ENCODE measurements around the gene PRDM16.

PRDM16 gene

DNA sequence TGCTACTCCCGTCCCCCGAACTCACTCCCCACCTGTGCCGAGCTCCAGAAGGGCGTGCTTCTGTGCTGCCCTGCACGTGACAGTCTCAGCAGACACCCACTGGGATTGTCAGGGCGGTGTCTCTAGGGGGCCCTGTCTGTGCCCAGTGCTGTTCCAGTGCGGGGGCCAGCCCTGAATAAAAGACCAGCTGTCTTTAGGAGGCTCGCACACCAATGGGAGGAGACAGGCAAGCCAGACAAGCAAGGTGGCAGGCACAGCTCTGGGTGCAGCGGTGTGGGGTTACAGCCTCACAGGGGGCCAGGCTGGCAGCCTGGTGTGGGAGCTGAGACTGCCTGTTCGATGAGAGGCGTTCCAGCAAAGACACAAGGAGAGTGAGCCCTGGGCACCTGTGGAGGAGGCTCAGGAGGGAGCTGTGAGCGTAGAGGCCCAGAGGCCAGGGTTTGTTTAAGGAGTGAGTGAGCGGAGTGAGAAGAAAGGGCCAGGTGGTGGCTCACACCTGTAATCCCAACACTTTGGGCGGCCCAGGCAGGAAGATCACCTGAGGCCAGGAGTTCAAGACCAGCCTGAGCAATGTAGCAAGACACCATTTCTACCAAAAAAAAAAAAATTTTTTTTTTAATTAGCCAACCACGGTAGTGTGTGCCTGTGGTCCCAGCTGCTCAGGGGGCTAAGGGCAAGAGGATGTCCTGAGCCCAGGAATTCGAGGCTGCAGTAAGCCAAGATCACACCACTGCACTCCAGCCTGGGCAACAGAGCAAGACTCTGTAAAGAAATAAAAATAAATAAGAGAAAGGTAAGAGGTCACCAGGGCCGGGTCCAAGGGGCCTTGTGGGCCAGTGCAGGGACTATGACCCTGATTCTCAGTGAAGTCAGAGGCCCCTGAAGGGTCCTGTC lies 337.2 kb downstream of the PRDM16 start:
- no peak for DNase-seq

DNA sequence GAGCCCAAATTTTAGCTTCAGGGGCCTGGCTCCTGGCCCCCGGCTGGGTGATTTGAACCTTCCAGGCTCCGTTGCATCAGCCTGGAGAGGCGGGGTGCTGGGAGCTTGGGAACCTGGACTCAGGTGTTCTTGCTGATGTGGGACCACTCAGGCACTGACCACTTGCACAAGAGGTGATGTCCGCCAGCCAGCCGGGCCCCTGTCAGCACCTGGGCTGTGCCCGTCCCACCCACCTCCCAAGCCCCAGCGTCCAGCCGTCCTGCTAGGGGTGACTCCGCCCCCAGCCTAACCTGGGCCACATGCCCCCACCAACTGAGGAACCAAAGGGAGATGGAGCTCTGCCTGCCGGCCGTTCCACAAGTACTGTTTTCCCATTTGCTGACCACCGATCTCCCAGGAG lies 338.0 kb downstream of the PRDM16 start:
- DNase-seq = no peak

DNA sequence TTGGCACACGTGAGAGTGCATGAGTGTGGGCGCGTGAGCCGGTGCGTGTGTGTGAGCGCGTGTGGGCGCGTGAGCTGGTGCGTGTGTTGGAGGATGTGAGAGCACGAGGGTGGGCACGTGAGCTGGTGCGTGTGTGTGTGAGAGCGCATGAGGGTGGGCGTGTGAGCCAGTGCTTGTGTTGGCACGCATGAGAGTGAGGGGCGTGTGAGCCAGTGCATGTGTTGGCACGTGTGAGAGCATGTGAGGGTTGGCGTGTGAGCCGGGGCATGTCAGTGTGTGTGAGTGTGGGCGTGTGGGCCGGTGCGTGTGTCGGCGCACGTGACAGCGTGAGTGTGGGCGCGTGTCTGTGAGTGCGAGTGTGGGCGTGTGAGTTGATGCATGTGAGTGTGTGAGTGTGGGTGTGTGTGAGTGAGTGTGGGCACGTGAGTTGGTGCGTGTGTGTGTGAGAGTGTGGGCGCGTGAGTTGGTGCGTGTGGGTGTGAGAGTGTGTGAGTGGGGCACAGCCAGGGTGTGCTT lies 339.8 kb downstream of the PRDM16 start:
- no peak for DNase-seq

DNA sequence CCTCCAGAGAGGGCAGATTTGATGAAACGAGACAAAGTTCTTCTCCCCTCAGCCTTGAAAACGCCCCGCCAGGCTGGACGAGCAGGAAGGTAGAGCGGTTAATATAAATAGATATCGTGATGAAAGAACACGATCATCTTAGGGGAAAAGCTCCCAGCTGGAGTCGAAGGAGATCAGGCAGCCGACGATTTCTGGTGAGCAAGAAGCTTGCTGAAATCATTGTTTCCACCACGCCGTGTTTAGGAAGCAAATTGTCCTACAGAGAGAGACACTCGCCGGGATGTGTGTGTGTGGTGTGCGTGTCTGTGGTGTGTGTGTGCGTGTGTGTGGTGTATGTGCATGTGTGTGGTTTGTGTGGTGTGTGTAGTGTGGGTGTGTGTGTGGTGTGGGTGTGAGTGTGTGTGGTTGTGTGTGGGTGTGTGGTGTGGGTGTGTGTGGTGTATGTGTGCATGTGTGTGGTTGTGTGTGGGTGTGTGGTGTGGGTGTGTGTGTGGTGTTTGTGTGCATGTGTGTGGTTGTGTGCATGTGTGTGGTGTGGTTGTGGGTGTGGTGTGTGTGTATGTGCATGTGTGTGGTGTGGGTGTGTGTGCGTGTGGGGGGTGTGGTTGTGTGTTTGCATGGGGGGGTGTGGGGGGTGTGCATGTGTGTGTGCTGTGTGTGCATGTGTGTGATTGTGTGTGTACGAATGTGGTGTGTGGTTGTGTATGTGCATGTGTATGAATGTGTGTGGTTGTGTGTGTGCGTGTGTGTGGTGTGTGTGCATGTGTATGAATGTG lies 340.6 kb downstream of the PRDM16 start:
- no peak for DNase-seq

DNA sequence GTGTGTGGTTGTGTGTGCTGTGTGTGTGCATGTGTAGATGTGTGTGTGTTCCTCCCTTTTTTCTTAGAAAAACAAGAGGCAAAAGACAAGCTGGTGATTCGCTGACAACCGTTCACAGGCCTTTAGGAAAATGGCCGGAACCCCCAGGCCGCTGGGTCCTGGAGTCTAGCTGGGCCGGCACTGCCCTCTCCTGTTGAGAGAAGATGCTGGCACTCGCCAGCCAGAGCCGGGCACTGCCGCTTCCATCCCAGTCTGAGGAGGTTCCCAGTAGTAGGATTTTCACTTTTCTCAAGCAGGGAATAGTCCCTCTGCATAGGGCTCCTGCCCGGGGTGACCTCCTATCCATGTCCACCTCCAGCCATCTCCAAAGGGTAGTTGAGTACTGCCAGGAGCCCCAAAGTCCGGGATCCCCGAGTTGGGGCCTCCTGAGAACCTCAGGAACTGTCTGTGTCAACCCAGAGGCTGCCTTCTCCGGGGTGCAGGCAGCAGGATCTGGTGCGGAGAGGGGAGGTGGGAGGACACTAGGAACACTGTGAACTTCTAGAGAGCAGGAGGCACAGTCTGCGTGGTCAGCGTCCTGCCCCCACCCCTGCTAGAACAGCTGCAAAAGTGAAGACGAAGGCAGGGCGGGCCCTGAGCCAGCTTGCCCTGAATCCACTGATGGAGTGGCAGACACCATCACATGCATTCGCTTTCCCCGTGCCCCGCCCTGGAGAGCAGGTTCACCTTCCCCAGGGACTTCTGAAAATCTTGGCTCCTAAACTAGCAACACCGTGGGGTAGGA lies 341.3 kb downstream of the PRDM16 start:
- DNase-seq = no peak

DNA sequence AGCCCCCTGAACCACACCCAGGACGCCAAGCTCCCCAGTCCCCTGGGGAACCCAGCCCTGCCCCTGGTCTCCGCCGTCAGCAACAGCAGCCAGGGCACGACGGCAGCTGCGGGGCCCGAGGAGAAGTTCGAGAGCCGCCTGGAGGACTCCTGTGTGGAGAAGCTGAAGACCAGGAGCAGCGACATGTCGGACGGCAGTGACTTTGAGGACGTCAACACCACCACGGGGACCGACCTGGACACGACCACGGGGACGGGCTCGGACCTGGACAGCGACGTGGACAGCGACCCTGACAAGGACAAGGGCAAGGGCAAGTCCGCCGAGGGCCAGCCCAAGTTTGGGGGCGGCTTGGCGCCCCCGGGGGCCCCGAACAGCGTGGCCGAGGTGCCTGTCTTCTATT lies 342.8 kb downstream of the PRDM16 start:
- no peak for DNase-seq

DNA sequence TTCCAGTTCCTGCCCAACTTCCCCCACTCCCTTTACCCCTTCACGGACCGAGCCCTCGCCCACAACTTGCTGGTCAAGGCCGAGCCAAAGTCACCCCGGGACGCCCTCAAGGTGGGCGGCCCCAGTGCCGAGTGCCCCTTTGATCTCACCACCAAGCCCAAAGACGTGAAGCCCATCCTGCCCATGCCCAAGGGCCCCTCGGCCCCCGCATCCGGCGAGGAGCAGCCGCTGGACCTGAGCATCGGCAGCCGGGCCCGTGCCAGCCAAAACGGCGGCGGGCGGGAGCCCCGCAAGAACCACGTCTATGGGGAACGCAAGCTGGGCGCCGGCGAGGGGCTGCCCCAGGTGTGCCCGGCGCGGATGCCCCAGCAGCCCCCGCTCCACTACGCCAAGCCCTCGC lies 343.4 kb downstream of the PRDM16 start:
- no peak for DNase-seq

DNA sequence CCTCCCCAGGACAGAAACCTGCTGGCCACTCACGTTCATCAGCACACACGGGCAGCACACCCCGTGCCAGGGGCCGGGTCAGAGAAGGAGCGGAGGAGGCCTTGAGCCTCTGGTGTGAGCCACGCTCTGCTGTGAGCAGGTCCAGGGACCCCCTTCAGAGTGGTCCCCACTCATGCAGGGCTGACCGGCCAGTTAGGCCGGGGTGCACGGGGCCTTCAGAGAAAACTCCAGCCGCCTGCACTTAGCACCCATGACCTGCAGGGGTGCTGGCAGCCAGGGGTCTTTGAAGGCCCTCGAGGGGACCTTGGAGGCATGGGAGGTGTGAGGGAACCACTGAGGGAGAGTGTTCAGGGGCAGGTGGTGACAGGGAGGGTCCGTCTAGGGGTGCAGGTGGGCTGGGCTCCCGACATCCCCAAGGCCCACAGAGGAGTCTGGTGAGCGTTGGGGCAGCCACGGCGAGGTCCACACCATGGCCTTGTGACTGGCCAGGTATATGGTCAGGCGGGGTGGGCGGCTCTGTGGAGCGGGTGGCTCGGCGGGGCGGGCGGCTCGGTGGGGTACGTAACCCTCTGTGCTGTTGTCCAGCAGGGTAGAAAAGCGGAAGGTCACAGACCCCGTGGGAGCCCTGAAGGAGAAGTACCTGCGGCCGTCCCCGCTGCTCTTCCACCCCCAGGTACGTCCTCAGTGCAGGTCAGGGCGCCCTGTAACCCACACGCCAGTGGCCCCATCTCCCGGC lies 345.1 kb downstream of the PRDM16 start:
- no peak for DNase-seq

DNA sequence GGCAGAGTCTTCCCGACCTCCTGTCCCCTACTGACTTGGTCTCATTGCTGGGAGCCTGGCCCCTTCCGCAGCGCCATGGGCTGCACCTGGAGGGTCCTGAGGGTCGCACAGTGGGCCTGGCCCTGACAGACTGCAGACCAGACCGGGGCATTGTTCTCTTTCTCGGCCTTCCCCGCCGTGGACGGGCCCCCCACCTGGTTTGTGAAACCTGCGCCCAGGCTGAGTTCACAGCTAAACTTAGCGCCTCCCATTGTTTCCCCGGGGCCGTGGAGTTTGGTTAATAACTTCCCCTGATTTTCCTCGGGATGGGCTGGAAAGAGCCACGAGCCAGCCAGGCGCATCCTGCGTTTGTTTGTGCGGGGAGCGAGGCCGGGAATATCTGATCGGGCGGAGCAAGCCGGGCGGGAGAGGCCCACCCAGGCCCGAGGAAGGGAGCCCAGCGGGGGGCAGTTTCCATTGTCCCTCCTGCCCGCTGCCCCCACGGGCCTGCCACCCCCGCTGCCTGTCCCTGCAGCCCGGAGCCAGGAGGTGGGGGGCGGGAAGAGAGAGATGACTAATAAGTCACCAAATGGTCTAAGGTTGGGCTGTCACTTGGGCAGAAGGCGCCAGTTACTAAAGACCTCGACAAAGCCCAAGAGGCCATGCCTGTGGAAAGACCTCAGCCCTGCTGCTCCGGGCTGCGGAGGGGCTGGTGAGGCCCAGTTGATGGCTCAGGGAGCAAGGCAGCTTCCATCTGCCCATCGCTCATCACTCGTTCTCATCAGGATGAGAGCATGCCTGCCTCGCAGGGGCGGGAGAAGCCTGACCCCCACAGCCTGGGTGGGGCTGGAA lies 346.5 kb downstream of the PRDM16 start:
- DNase-seq = no peak

DNA sequence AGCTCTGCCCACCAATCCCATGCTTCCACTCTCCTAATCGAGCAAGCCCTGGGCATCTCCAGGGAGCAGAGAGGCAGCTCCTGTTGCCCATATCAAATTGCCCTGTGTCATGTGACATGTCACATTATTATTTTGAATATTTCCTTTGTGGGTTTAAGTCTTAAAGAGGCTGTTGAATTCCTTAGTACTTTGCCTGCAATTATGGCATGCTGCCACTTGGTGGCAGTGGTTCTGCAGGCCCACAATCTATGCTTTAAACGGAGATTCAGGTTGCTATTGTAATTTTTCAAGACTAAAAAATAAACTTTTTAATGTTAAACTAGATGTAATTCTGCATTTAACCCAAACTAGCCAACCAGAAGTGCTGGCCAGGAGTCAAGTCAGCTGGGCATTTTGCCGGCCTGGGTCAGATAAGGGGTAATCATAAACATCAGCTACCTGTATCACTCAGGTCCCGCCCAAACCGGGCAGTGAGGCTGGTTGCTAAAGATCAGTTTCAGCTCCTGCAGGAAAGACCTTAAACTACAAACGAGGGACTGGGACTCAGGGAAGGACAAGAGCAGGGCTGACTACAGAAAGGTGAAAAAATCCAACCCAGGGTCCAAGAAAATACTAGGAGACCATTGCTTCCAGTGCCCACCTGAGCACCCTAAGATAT lies 348.2 kb downstream of the PRDM16 start:
- DNase-seq = no peak

DNA sequence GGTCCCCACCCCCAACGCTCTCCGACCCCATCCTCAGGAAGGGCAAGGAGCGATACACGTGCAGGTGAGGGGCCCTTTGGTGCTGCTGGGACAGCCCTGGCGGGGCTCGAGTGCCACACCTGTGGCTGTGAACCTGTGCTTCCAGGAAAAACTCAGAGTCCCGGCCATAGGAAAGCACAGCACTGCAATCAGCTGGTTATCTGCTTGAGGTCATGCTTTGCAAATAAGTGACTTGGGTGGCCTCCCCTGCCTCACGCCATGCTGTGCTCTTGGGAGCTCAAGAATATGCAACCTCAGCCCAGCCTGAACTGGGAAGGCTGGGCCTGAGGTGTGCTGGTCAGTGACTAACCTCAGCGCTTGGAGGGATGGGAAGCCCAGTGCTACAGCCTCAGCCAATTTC lies 348.9 kb downstream of the PRDM16 start:
- no peak for DNase-seq

DNA sequence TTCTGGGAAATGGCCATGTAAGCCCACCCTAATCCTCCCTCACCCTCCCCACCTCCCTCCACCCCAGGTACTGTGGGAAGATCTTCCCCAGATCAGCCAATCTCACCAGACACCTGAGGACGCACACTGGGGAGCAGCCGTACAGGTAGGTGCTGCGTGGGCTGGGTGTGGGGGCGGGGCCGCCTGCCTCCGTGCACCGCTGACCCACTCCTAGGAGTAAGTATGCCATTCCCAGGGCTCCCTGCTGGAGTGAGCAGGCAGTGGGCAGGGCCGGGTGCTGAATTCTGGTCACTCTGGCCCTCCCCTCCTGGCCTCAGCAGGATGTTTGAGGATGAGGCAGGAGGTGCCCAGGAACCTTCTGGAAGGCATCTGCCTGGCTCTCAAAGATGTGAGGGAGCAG lies 349.6 kb downstream of the PRDM16 start:
- DNase-seq = no peak

DNA sequence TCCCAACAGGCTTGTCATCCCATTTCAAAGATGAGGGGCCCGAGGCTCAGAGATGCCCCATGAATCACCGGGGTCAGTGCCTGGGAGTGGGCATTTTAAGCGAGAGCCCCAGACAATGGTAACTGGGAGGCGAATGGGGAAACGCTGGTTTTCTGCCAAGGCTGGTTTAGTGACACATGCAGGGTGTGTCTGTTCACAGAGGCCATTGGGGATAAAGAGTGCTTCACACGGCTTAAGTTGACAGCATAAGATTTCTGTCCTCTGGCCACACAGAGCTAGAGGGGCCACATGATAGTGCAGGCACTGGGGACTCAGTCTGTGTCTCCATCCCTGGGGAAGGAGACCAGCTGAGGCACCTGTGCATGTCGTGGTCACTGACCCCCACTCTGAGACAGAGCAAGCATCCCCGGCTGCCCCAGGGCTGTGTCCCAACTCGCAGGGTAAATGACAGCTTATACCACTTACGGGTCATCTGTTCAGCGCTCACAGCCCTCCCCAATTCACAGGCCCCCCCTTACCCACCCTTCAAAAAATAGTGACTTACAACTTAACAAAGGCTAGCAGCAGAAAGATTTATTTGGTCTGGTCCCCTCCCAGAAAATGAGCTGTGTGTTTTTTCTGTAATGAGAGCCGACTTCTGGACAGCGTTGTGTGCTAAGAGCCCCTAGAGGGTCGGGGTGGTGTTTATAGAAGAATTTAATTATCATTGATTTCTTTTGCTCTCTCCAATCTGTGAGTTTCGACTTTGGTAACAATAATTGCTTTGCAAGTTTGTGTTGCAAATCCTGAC lies 350.6 kb downstream of the PRDM16 start:
- no peak for DNase-seq

DNA sequence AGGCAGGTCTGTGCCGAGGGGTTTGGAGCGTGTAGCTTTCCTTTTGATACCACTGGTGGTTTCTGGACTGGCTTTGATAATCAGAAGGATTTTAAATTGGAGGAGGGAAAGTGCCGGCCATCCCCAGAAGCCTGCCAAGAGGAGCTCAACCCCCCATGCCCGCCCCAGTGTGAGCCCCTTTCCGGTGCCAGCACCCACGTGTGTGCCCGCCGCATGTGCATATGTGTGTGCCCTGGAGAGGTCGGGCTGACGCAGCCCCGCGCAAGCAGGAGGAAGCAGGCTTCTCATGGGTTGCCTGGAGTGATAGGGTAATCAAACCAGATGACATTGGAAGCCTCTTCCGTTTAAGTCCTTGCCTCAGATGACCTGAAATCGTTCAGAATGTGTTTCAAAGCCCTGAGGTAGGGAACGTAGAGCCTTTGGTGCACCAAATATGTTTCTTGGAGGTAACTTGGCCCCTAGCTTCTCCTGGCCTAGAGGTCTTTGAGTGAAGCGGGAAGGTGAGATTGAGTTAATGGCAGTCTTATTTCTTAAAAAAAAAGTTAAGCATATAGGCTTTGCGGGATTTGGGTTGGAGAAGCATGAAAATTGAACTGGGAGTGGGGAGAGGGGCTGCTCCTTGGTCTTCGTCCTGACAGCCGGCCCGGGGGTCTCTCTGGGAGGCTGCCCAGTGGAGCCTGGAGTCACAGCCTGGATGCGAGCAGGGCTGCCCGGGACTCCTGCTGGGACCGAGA lies 351.4 kb downstream of the PRDM16 start:
- no peak for DNase-seq

DNA sequence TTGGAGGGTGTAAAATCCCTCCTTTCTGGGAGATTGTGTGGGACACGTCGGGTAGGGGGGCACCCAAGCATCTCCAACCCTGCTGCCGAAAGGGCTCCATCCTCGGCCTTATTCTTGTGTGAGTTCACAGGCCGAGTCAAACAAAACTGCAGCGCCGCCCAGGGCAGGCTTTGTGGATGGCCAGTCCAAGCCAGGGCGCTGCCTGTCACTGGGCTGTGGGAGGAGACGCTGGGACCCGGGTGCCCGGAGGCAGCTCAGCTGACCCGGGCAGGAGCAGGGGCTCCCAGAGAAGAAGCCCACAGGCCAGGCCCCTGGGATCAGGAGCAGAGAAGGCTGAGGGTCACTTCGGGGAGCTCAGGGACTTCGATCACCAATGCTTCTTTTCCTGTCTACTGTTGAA lies 353.6 kb downstream of the PRDM16 start:
- DNase-seq = no peak

DNA sequence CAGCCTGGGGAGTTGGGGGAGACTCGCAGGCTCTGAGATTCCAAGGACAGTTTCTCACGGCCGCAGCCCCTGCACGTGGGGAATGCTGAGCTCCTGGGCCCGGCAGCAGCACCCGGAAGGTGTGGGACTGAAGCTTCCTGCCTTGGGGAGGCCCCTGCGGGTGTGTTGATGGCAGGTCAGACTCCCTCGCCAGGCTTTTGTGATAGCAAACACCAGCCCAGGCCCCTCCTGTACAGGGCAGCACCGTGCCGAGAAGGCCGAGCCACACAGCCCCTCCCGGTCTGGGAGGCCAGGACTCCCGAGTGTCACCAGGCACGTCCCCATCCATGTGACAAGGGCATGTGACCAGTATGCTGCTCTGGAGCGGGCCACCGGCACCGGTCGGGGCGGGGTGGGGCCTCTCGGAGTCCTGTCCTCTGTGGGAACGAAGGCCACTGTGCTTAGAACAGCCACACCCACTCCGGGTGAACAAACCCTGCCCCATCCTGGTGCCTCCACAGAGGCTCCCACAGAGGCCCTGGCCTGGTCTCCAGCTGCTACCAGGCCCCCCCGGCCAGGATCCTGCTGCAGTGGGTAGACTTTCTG lies 354.3 kb downstream of the PRDM16 start:
- no peak for DNase-seq

DNA sequence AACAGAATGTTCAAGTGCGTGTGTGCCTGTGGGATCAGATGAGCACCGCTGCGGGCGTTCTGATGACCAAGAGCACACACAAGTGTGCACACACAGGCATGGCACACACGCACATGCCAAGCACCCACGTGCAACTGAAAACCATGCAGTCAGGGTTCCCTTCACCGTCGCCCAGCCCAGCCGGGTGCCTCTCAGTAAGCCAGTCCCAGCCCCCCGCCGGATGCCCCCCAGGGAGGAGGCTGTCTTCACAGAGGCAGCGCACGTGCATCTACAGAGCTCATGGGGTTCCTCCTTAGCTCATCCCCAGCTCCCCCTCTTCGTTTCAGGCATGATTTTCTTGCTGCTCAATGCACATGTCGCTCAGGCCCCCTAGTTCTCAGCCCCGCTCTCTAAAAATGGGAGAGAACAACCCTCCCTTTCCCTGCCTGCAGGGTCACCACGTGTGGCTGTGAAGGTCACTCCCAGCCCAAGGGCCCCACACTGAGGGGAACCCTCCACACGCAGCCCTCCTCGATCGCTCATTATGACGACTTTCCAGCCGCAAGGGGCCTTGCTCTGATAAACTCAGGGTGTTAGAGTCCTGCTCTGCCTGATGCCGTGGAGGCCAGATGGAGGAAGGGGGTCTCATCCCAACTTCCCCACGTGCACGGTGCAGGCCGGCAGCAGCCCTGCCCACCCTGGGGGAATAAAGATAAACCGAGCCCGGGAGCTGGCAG lies 355.1 kb downstream of the PRDM16 start:
- DNase-seq = no peak
